GM23338 (cell line): Measurements from ENCODE around the gene OTUB2.

Experiments
- CREB1 ChIP-seq: fragments of 250-450 bp; sonication (Bioruptor Pico); IDR thresholded peaks from 2 replicates; pipeline ENCODE4 v1.5.0; 2020; ENCODE audit warnings: low read depth, mild to moderate bottlenecking, moderate library complexity
- CTCF ChIP-seq, 2 experiments: fragments of 200-600 bp in 1 of 2; sonication (generic) in 1 of 2; conservative IDR thresholded peaks; 2 replicates each; pipeline versions ENCODE4 v1.5.1 to v1.6.1; 2016 to 2017; ENCODE audit warnings: antibody characterized with exemption in 2 of 2, low read depth in 2 of 2, mild to moderate bottlenecking in 2 of 2, moderate library complexity in 1 of 2
- ETS1 ChIP-seq: IDR thresholded peaks from 2 replicates; pipeline ENCODE4 v1.6.1; 2016; ENCODE audit warnings: antibody characterized with exemption
- EZH2 ChIP-seq: fragments of 200-600 bp; sonication (generic); IDR thresholded peaks from one replicate; pipeline ENCODE4 v1.8.0; 2017; ENCODE audit warnings: antibody characterized with exemption, mild to moderate bottlenecking, low read depth; ENCODE audit not compliant: unreplicated experiment
- EZH2phosphoT487 ChIP-seq: fragments of 200-600 bp; sonication (generic); IDR thresholded peaks from one replicate; pipeline ENCODE4 v1.8.1; 2018; ENCODE audit warnings: antibody characterized with exemption; ENCODE audit not compliant: unreplicated experiment
- JUNB ChIP-seq: IDR thresholded peaks from one replicate; pipeline ENCODE4 v1.6.1; 2016; ENCODE audit warnings: antibody characterized with exemption; ENCODE audit not compliant: unreplicated experiment
- NANOG ChIP-seq: IDR thresholded peaks from 2 replicates; pipeline ENCODE4 v1.6.1; 2016; ENCODE audit warnings: antibody characterized with exemption, borderline replicate concordance
- POLR2AphosphoS5 ChIP-seq: IDR thresholded peaks from 2 replicates; pipeline ENCODE4 v1.6.1; 2016; ENCODE audit warnings: antibody characterized with exemption, low read depth
- REST ChIP-seq: IDR thresholded peaks from one replicate; pipeline ENCODE4 v1.6.1; 2018; ENCODE audit warnings: antibody characterized with exemption; ENCODE audit not compliant: unreplicated experiment

GRCh38 chr14:94087891-94088290 lies 61.8 kb downstream of the OTUB2 start:
- TF ChIP-seq REST: no peak
- no peak for TF ChIP-seq CTCF (conservative IDR thresholded peaks at IDR 0.05; ENCODE audit: low read depth in 2 of 2)
- no peak for TF ChIP-seq EZH2
- no peak for TF ChIP-seq EZH2phosphoT487
- no peak for TF ChIP-seq JUNB
- TF ChIP-seq ETS1: no peak
- TF ChIP-seq POLR2AphosphoS5: no peak
- TF ChIP-seq CREB1 (CRISPR knock-in tag): no peak
- no peak for TF ChIP-seq NANOG
